ENCODE measurements around the gene THSD4. TPM values are rescaled to one million over a fixed set of nuclear protein-coding genes. Genes with fewer than 3 reads are reported as not detected.
"Not testable (repeated sequence)": the region's sequence is repeated elsewhere in the genome, so short reads cannot be mapped to it uniquely, and the experiment has no call there.

The THSD4 gene
- total RNA-seq, 6 donors from 2014 or later, result 16.8 to 39.7 (median 21.7) TPM

- no peak overlapping the region for H3K4me3 ChIP-seq
- H3K4me1 ChIP-seq, result peaks cover 0 to 19% (median 6%) of the 10 kb centered on the region in 4 donors
- no peak for TF ChIP-seq POLR2AphosphoS5 (IDR thresholded peaks at IDR 0.05)
- TF ChIP-seq EP300 (IDR thresholded peaks at IDR 0.05), result no peak
- DNase-seq, result no peak
- WGBS, 2 donors, result 65 to 71% methylated on average over 13 of the region's 13 CpGs
- H3K27me3 ChIP-seq, result no peaks in the 10 kb centered on the region
- no peaks in the 10 kb centered on the region for H3K9me3 ChIP-seq
- no peaks in the 10 kb centered on the region for H3K36me3 ChIP-seq
- H3K27ac ChIP-seq, result no peak overlapping the region
- ATAC-seq (ENCODE audit: low FRiP score in 2 of 2), result no peak
These were observed 88.6 kb downstream of the THSD4 start for GRCh38 chr15:71203586-71204474.

- WGBS, 2 donors, result 88 to 92% methylated on average over 4 of the region's 4 CpGs
- H3K4me1 ChIP-seq, result peaks cover 0 to 13% (median 4%) of the 10 kb centered on the region in 4 donors
- ATAC-seq (ENCODE audit: low FRiP score in 2 of 2) (no peak), DNase-seq (no peak)
- H3K27me3 ChIP-seq, result no peaks in the 10 kb centered on the region
- no peaks in the 10 kb centered on the region for H3K36me3 ChIP-seq
- TF ChIP-seq EP300 (IDR thresholded peaks at IDR 0.05) (no peak), CTCF (IDR thresholded peaks at IDR 0.05) (no peak), POLR2AphosphoS5 (IDR thresholded peaks at IDR 0.05) (no peak), POLR2A (IDR thresholded peaks at IDR 0.05) (no peak)
- no peaks in the 10 kb centered on the region for H3K9me3 ChIP-seq
- no peak overlapping the region for H3K27ac ChIP-seq
- H3K4me3 ChIP-seq, result no peak overlapping the region
These were observed 91.9 kb downstream of the THSD4 start for GRCh38 chr15:71207141-71207540.

- Histone ChIP-seq H3K4me3 (no peak overlapping the region), H3K9me3 (no peaks in the 10 kb centered on the region), H3K27ac (no peak overlapping the region), H3K4me1 (no peaks in the 10 kb centered on the region), H3K27me3 (no peaks in the 10 kb centered on the region), H3K36me3 (no peaks in the 10 kb centered on the region)
- TF ChIP-seq EP300 (IDR thresholded peaks at IDR 0.05) (no peak), CTCF (IDR thresholded peaks at IDR 0.05) (no peak), POLR2AphosphoS5 (IDR thresholded peaks at IDR 0.05) (no peak), POLR2A (IDR thresholded peaks at IDR 0.05) (no peak)
- no peak for DNase-seq
- WGBS, 2 donors, result 90% methylated on average over 4 of the region's 4 CpGs
- no peak for ATAC-seq (ENCODE audit: low FRiP score in 2 of 2)
These were observed 96.9 kb downstream of the THSD4 start for GRCh38 chr15:71212146-71212545.

- not testable (repeated sequence) for ATAC-seq (ENCODE audit: low FRiP score in 2 of 2)
- 90 to 95% methylated on average over 8 of the region's 8 CpGs for WGBS, 2 donors
These were observed 98.7 kb downstream of the THSD4 start for GRCh38 chr15:71213943-71214342.

GRCh38 chr15:71215126-71215894 is 100.0 kb downstream of the THSD4 start:
- ATAC-seq (ENCODE audit: low FRiP score in 2 of 2), result no peak

More at GRCh38 chr15:71213943-71214342, 98.7 kb downstream of the THSD4 start:
- not testable (repeated sequence) for H3K4me3 ChIP-seq, DNase-seq, H3K27me3 ChIP-seq, H3K27ac ChIP-seq, H3K9me3 ChIP-seq, H3K36me3 ChIP-seq
- H3K4me1 ChIP-seq, result peaks cover 9 to 11% (median 10%) of the 10 kb centered on the region in 4 donors

More at GRCh38 chr15:71215126-71215894, 100.0 kb downstream of the THSD4 start:
- Histone ChIP-seq H3K4me3 (no peak overlapping the region), H3K36me3 (no peaks in the 10 kb centered on the region), H3K27me3 (no peaks in the 10 kb centered on the region), H3K9me3 (no peaks in the 10 kb centered on the region), H3K27ac (no peak overlapping the region), H3K4me1 (peaks cover 18 to 23% (median 21%) of the 10 kb centered on the region in 4 donors)
- WGBS, 2 donors, result 60 to 71% methylated on average over 8 to 43 of the region's 51 CpGs
- TF ChIP-seq CTCF (IDR thresholded peaks at IDR 0.05) (no peak), POLR2AphosphoS5 (IDR thresholded peaks at IDR 0.05) (no peak), EP300 (IDR thresholded peaks at IDR 0.05) (no peak), POLR2A (IDR thresholded peaks at IDR 0.05) (no peak)
- peak in 1 of 2 donors; percentile 76 for DNase-seq

All from upper lobe of left lung (tissue), 6 donors.